T-helper 2 cell treated with Interferon-gamma antibody and Interleukin-4, amounts not matched to agents 100 ng/mL and 5 ng/mL, for 36 hours (primary cell): Measurements from ENCODE around the gene PRDM8. TPM values are rescaled to one million over a fixed set of nuclear protein-coding genes. Genes with fewer than 3 reads are reported as not detected.
"Not testable (repeated sequence)": the region's sequence is repeated elsewhere in the genome, so short reads cannot be mapped to it uniquely, and the experiment has no call there.

Experiments
- intact Hi-C: fragments of 100-400 bp; cut with micrococcal nuclease; formaldehyde crosslinking; loops from one replicate; pipeline ENCODE4 v1.15.1; 2023
- total RNA-seq: library from RNA; stranded (reverse); gene quantifications from 2 replicates; pipeline ENCODE4 v1.2.3, GENCODE V29; 2022

Gene PRDM8
- 6.1 and 8.0 TPM in 2 replicates for total RNA-seq

GRCh38 chr4:80196922-80197573 is at the start of gene PRDM8:
TSS of gene PRDM8 (plus strand) at chr4:80197503. CDS start at chr4:80200081, 2,578 bp downstream.
- intact Hi-C loops = no loop called here

- intact Hi-C loops = no loop called here
These were observed 46.7 kb upstream of the PRDM8 start for GRCh38 chr4:80150387-80151180.

GRCh38 chr4:80151981-80152380 is 45.3 kb upstream of the PRDM8 start:
- intact Hi-C loops = no loop called here

- intact Hi-C loops = loop anchor here (1.0 to 2.0 kb wide), 4 partner anchors 15 to 31 kb away; no protein-coding TSS in a partner anchor
These were observed 43.3 kb upstream of the PRDM8 start for GRCh38 chr4:80153874-80154544.

DNA sequence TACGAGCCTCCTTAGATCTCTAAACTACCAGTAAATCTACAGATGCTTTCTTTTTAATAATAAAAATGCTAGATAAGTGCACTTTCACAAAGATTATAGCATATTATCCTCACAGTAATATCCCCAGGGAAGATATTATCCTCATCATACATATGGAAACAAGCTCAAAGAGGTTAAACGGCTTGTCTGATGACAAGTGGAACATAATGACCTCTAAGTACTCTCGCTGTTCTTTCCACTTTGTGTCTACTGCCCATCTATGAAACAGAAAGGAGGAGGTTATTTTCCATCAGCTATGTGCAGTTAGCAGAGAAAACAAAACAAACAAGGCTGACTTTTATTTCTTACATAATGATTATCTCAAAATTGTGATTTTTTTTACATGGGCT is 42.8 kb upstream of the PRDM8 start:
- intact Hi-C loops = loop anchor here (1.0 to 2.0 kb wide), 4 partner anchors 14 to 30 kb away; no protein-coding TSS in a partner anchor

DNA sequence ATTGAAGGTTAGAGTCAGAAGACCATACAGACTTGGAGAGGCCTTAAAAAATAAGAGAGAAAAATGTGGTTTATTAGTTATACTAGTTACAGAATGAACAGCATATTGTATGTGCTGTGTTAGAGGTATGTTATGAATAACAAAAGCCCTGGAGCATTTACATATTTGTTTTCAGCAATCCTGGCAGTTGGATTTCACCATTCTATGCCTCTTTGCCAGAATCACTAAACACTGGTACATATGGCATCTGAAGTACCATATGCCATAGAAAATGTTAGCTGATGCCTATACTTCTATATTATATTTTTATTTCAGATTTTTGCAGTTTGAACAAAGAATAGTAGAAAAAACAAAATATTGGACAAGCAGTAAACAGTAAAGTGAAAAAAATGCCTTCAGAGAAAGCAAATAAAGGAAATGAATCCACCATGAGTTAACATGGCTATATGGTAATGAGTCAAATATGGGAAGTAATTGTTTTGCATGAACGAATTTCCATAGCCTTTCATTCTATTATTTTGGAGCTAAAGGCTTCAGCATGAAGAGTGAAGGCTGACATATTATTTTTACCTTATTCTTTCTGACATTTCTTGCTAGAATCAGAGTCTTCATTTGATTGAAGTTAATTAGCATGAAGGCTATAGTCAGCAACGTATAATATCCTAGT is 41.9 kb upstream of the PRDM8 start:
- intact Hi-C loops = loop anchor here (2.0 kb wide), 3 partner anchors 13 to 29 kb away; no protein-coding TSS in a partner anchor

DNA sequence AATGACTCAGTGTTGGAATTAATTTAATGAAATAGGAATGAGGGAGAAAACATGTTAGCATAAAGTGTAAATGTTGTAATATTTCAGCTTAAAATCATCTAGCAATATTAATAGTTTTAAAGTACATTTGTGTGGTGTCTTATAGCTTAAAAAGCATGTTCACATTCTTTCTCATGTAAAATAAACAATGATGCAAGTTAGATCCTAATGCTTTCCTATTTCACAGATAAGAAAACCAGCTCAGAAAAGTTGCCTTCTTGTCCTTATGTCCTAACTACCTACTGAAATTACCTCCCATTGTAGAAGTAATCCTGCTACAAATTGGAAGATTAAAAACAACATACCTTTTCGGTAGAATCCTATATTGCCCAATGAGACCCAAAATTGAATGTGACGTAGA is 40.9 kb upstream of the PRDM8 start:
- intact Hi-C loops = no loop called here

DNA sequence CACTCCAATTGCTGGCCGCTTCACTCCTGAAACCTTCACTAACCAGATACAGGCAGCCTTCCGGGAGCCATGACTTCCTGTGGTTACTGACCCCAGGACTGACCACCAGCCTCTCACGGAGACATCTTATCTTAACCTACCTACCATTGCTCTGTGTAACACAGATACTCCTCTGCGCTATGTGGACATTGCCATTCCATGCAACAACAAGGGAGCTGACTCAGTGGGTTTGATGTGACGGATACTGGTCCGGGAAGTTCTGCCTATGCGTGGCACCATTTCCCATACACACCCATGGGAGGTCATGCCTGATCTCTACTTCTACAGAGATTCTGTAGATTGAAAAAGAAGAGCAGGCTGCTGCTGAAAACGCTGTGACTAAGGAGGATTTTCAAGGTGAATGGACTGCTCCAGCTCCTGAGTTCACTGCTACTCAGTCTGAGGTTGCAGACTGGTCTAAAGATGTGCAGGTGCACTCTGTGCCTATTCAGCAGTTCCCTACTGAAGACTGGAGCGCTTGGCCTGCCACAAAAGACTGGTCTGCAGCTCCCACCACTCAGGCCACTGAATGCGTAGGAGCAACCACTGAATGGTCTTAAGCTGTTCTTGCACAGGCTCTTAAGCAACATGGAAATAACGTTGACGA is 35.8 kb upstream of the PRDM8 start:
- intact Hi-C loops = no loop called here

- intact Hi-C loops = no loop called here
These were observed 34.9 kb upstream of the PRDM8 start for GRCh38 chr4:80162418-80162817.

- intact Hi-C loops = no loop called here
These were observed 31.4 kb upstream of the PRDM8 start for GRCh38 chr4:80165855-80166254.

DNA sequence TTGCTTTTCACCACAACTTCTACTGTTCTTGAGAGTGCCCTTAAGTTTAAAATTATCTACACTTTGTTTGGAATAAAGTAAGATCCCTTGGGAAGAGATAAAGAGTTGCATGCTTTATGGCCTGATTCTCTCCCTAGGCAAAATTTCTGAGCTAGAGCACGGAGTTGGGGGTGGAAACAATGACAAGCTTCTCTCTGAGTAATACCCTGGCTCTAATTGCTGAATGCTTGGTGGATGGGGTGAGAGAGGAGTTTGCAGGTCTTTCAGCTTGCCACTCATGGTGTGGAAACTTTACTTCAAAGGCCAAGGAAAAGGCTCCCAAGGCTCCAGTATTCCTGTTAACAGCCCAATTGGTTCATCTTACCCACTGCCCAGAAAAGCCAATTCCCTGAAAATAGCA is 26.1 kb upstream of the PRDM8 start:
- intact Hi-C loops = no loop called here

DNA sequence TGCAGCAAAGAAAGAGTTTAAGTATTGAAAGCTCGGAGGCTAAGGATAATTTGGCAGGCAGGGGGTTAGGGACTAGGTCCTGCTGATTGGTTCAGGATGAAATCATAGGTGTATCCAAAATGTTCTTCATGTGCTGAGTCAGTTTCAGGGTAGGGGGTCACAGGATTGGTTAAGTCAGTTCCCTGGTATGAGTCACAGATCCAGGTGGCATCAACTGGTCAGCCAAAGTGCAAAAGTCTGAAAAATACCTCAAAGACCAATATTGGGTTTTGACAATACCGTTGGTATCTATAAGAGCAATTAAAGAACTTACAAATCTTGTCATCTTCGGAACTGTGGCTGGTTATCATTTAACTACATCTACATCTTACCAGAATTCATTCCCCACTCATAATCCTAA is 25.6 kb upstream of the PRDM8 start:
- intact Hi-C loops = loop anchor here (1.0 to 2.0 kb wide), 5 partner anchors 13 to 165 kb away; no protein-coding TSS in a partner anchor

- intact Hi-C loops = loop anchor here (1.0 to 2.0 kb wide), 5 partner anchors 12 to 165 kb away; no protein-coding TSS in a partner anchor
These were observed 25.1 kb upstream of the PRDM8 start for GRCh38 chr4:80172203-80172602.

DNA sequence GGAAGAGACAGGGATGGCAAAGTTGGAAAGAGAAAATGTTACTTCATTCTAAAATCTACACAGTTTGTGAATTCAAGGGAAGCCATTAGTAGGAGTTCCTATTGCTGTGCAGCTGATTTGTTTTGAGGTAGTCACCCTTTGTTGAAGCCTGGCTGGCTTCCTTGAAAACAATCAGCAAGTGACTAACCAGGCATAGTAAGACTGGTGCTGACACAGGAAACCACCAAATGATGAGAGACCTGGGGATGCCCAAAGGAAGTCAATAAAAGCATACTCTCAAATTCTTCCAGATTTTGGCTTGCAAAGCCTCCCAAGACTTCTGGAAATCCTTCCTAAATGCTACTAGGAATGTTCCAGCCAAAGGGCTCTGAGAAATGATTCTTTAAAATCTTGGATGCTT is 23.9 kb upstream of the PRDM8 start:
- intact Hi-C loops = loop anchor here (1.0 to 2.0 kb wide), 2 partner anchors 115 to 167 kb away; no protein-coding TSS in a partner anchor

DNA sequence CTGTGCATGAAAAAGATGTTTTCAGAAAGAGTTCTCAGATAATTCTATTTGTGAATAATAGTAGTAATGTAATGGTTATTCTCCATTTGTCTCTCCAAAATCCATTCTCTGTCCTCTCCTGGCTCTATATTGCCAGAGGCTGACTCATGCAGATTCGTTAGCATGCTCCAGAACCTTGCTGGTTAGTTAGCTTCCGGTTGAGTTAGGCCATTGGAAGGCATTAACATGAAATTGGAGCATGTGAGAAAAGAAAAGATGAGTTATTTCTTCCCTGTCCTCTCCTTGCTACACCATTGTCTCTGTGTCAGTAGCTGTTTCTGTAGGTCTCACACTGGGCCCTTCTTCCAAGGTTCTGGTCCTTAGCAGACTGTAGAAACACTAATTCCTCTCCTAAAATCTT is 23.5 kb upstream of the PRDM8 start:
- intact Hi-C loops = loop anchor here (1.0 to 2.0 kb wide), 2 partner anchors 116 to 167 kb away; no protein-coding TSS in a partner anchor

GRCh38 chr4:80177793-80178192 is 19.5 kb upstream of the PRDM8 start:
- intact Hi-C loops = not testable (repeated sequence)

DNA sequence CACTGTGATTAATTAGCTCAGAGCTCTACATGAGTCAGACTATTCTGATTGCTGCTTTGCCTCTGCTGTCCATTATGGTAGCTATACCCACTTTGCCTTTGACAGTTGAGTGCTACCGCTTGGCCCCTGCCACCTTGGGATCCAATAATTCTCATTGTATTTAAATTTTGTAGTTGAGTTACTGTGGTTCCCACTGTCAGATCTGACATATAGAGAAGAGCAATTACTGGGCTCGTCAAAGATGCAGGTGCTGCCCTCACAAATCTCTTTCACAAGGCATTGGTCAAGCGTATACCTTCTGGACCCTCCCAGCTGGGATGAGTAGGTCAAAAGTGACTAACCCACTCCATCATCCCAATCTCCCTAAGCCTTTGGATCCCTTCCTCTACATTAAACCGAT is 18.3 kb upstream of the PRDM8 start:
- intact Hi-C loops = no loop called here

DNA sequence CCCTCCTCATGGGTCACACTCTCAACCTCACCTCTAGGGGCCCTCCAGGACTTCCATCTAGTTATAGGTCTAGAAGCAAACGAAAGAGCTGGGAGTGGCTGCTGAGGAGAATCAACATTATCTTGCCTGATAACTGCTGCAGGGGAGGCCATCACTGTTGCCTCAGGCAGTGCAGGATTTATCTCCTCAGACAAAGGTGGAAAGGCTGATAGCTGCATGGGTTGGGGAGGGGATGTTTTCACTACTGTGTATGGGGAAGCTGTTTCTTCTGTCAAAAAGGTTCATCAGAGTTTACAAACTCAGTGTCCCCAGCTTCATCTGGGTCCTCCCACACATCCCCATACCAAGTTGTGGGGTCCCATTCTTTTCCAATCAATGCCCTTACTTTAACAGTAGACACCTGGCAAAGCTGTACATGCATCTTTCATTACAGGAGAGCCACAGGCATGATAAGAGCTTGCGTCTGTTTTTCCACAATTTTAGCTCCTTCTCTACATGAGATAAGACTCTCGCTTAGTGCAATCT is 17.6 kb upstream of the PRDM8 start:
- intact Hi-C loops = loop anchor here (10.0 kb wide), 1 partner anchor 315 kb away; no protein-coding TSS in a partner anchor

DNA sequence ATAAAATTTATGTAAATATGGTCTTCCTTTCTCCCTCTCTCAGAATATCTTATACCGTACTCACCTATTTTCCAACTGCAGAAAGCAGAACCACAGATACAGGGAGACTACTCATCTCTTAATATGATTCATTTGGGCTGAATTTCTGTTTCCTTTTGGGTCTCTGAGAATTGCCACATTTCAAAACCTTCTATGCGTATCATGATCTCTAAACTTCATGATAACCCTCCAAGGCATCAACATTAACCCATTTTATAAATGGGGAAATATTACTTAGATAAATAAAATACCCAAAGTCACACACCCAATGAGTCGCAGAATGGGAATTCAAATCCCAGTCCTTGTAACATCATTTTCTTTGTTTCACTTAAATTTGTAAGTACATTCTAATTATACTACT is 16.6 kb upstream of the PRDM8 start:
- intact Hi-C loops = loop anchor here (10.0 kb wide), 1 partner anchor 314 kb away; no protein-coding TSS in a partner anchor

- intact Hi-C loops = loop anchor here (10.0 kb wide), 1 partner anchor 312 kb away; no protein-coding TSS in a partner anchor
These were observed 15.0 kb upstream of the PRDM8 start for GRCh38 chr4:80182237-80182866.
